ENCODE data around the gene C1GALT1.

Gene C1GALT1

GRCh38 chr7:7256731-7257274, 74.5 kb downstream of the C1GALT1 start:
- H3K4me3 Mint-ChIP-seq: no peak overlapping the region
- H3K36me3 Mint-ChIP-seq: peaks cover 6% of the 10 kb centered on the region
- H3K9me3 Mint-ChIP-seq (ENCODE audit: low read depth): peaks cover 5% of the 10 kb centered on the region
- H3K27me3 Mint-ChIP-seq: no peaks in the 10 kb centered on the region
- peak overlapping the region; percentile 64 for H3K27ac Mint-ChIP-seq
- peaks cover 41% of the 10 kb centered on the region for H3K4me1 Mint-ChIP-seq (ENCODE audit: low read depth)

- H3K9me3 Mint-ChIP-seq (ENCODE audit: low read depth): peaks cover 11% of the 10 kb centered on the region
These were observed 75.8 kb downstream of the C1GALT1 start for GRCh38 chr7:7257899-7258692.

DNA sequence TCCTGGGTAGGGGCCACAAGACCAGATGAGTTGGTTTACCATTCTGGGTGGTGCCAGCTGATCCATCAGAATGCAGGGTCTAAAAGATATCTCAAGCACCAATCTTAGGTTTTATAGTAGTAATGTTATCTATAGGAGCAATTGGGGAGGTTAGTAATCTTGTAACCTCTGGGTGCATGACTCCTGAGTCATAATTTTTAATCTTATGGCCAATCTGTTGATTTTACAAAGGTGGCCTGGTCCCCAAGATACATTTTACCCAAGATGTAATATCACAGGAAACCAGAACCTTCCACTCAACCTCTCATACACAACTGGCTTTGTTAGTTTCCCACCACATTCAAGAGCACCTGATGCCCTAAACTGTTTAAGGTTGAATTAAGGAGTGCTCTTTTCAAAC, 79.5 kb downstream of the C1GALT1 start:
- Mint-ChIP-seq H3K27ac (no peak overlapping the region), H3K9me3 (ENCODE audit: low read depth) (peaks cover 11% of the 10 kb centered on the region), H3K4me1 (ENCODE audit: low read depth) (peaks cover 39% of the 10 kb centered on the region), H3K27me3 (no peaks in the 10 kb centered on the region), H3K36me3 (peaks cover 6% of the 10 kb centered on the region), H3K4me3 (no peak overlapping the region)

More at GRCh38 chr7:7257899-7258692, 75.8 kb downstream of the C1GALT1 start:
- Mint-ChIP-seq H3K36me3 (peaks cover 6% of the 10 kb centered on the region), H3K27ac (peak overlapping the region; percentile 84), H3K4me1 (ENCODE audit: low read depth) (peaks cover 43% of the 10 kb centered on the region), H3K4me3 (peak overlapping the region; percentile 71), H3K27me3 (no peaks in the 10 kb centered on the region)

DNA sequence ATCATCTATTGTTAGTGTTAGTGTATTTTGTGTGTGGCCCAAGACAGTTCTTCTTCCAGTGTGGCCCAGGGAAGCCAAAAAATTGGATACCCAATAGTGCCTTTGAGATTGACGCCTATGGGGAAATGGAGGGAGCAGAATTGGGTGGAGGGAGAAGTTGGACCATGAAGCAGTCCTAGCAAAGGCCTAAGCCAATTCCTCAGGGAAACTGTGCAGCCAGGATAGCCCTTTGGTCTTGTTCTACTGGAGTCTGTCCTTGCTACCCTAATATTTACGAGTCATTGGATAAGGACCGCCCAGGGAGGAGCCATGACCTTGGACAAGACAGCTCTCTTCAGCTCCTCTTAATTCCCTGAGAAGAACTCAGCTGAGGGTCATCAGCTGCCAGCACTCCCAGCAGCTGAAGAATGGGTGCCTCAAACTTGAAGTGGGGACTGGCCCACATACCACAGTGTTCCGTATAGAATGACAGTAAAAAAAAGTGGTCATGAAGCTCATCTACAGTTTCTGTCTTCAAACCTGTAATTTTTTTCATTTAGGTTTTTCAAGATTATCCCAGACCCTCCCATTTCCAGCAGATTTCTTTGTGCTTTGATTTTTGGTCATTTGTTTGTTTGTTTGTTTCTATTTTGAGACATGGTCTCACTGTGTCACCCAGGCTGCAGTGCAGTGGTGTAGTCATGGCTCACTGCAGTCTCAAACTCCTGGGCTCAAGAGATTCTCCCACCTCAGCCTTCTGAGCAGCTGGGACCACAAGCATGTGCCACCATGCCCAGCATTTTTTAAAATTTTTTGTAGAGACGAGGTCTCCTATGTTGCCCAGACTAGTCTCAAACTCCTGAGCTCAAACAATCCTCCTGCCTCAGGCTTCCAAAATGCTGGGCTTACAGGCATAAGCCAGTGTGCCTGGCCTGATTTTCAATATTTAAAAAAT, 81.2 kb downstream of the C1GALT1 start:
- no peak overlapping the region for H3K27ac Mint-ChIP-seq
- H3K4me3 Mint-ChIP-seq: no peak overlapping the region
- H3K4me1 Mint-ChIP-seq (ENCODE audit: low read depth): peaks cover 24% of the 10 kb centered on the region
- H3K9me3 Mint-ChIP-seq (ENCODE audit: low read depth): peaks cover 11% of the 10 kb centered on the region
- peaks cover 6% of the 10 kb centered on the region for H3K36me3 Mint-ChIP-seq
- no peaks in the 10 kb centered on the region for H3K27me3 Mint-ChIP-seq

DNA sequence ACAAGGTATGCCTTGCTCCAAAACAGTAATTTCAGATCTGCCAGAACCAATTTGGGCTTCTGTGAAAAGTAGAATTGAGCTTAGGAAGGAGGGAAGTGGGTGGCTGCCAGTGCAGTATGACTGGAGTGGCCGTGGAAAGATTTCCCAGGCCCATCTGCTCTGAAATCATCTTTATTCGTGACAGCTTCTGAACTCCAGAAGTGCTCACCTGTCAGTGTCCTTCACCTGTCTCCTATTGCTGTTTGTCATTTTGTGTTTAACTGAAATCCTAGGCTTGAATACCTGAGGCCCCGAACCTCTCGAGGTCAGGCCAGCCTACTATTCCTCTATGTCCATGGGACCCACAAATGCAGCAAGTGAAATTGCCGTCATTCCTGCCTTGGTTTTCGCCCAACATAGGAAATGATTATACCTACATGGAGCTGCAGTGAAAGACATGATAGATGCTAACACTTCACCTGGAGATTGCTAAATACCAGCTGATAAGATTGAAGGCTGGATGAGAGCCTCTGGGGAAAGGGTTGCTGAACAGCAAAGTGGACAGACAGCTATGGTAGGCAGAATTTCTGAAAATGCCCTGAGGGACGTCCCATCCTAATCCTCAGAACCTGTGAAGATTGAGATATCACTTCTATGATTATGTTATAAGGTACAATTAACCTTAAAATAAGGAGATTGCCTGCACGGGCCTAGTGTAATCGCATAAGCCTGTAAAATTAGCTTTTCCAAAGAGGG, 82.1 kb downstream of the C1GALT1 start:
- Mint-ChIP-seq H3K4me1 (ENCODE audit: low read depth) (peaks cover 18% of the 10 kb centered on the region), H3K27me3 (no peaks in the 10 kb centered on the region), H3K9me3 (ENCODE audit: low read depth) (peaks cover 11% of the 10 kb centered on the region), H3K36me3 (peaks cover 6% of the 10 kb centered on the region), H3K27ac (no peak overlapping the region), H3K4me3 (no peak overlapping the region)

- H3K36me3 Mint-ChIP-seq: peaks cover 6% of the 10 kb centered on the region
- H3K27ac Mint-ChIP-seq: no peak overlapping the region
- no peak overlapping the region for H3K4me3 Mint-ChIP-seq
- H3K27me3 Mint-ChIP-seq: no peaks in the 10 kb centered on the region
- peaks cover 10% of the 10 kb centered on the region for H3K4me1 Mint-ChIP-seq (ENCODE audit: low read depth)
- peaks cover 11% of the 10 kb centered on the region for H3K9me3 Mint-ChIP-seq (ENCODE audit: low read depth)
These were observed 83.0 kb downstream of the C1GALT1 start for GRCh38 chr7:7265081-7266075.

DNA sequence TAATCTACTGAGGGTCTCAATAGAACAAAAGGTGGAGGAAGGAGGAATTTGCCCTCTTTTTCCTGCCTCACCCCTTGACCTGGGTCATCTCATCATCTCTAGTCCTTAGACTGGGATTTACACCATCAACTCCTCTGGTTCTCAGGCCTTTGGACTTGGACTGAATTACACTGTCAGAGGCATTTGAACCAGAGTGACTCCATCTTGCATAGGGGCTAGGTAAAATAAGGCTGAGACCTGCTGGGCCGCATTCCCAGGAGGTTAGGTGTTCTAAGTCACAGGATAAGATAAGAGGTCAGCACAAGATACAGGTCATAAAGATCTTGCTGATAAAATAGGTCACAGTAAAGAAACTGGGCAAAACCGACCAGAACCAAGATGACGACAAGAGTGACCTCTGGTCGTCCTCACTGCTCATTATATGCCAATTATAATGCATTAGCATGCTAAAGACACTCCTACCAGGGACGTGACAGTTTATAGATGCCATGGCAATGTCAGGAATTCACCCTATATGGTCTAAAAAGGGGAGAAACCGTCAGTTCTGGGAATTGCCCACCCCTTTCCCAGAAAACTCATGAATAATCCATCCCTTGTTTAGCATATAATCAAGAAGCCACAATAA, 84.0 kb downstream of the C1GALT1 start:
- Mint-ChIP-seq H3K36me3 (peaks cover 3% of the 10 kb centered on the region), H3K4me1 (ENCODE audit: low read depth) (peaks cover 5% of the 10 kb centered on the region), H3K27me3 (no peaks in the 10 kb centered on the region), H3K9me3 (ENCODE audit: low read depth) (peaks cover 8% of the 10 kb centered on the region), H3K27ac (no peak overlapping the region), H3K4me3 (no peak overlapping the region)

DNA sequence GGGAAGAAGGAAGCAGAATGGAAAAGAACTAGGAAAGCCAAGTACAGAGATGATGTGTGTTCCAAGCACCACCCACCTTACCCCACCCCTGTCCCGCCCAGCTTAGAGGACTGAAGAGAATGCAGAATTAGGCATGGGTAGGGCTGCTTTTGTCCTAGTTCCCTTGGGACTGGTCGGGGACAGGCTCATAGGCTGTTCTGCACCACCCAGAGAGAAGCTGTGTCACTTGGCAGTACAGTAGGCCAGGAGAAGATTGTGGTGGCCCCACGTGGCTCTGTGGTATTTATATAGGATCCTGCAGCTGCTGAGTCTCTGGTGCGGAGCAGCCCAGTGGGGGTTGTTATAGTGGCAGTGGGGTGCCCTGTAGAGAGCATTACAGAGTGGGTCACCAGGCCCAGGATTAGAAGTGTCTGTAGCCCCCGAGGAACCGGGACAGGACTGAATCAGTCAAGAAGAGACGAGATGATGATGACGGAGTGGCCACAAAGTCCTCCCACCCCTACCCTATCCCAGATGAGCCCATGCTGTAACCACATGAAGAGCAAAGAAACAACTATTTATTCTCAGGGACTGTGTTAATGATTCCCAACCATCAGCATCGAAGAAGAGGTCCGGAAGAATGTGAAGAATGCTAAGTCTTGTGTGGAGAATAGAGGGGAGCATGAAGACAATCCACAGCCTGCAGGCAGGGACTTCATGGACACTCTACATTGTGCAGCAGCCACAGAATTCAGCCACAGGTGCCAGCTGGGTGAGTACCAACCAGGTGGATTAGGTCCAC, 88.9 kb downstream of the C1GALT1 start:
- H3K27me3 Mint-ChIP-seq: no peaks in the 10 kb centered on the region
- peaks cover 4% of the 10 kb centered on the region for H3K36me3 Mint-ChIP-seq
- no peak overlapping the region for H3K4me3 Mint-ChIP-seq
- no peaks in the 10 kb centered on the region for H3K9me3 Mint-ChIP-seq (ENCODE audit: low read depth)
- H3K27ac Mint-ChIP-seq: no peak overlapping the region
- H3K4me1 Mint-ChIP-seq (ENCODE audit: low read depth): no peaks in the 10 kb centered on the region

GRCh38 chr7:7272294-7272693, 90.0 kb downstream of the C1GALT1 start:
- Mint-ChIP-seq H3K4me1 (ENCODE audit: low read depth) (no peaks in the 10 kb centered on the region), H3K36me3 (peaks cover 7% of the 10 kb centered on the region), H3K27me3 (no peaks in the 10 kb centered on the region), H3K27ac (no peak overlapping the region), H3K9me3 (ENCODE audit: low read depth) (no peaks in the 10 kb centered on the region), H3K4me3 (no peak overlapping the region)

- Mint-ChIP-seq H3K36me3 (peaks cover 16% of the 10 kb centered on the region), H3K27ac (no peak overlapping the region), H3K9me3 (ENCODE audit: low read depth) (no peaks in the 10 kb centered on the region), H3K4me1 (ENCODE audit: low read depth) (no peaks in the 10 kb centered on the region), H3K27me3 (no peaks in the 10 kb centered on the region), H3K4me3 (no peak overlapping the region)
These were observed 92.4 kb downstream of the C1GALT1 start for GRCh38 chr7:7274782-7275181.

GRCh38 chr7:7276161-7276560, 93.8 kb downstream of the C1GALT1 start:
- Mint-ChIP-seq H3K4me1 (ENCODE audit: low read depth) (no peaks in the 10 kb centered on the region), H3K27me3 (peaks cover 3% of the 10 kb centered on the region), H3K9me3 (ENCODE audit: low read depth) (no peaks in the 10 kb centered on the region), H3K4me3 (no peak overlapping the region), H3K27ac (no peak overlapping the region), H3K36me3 (peaks cover 16% of the 10 kb centered on the region)

DNA sequence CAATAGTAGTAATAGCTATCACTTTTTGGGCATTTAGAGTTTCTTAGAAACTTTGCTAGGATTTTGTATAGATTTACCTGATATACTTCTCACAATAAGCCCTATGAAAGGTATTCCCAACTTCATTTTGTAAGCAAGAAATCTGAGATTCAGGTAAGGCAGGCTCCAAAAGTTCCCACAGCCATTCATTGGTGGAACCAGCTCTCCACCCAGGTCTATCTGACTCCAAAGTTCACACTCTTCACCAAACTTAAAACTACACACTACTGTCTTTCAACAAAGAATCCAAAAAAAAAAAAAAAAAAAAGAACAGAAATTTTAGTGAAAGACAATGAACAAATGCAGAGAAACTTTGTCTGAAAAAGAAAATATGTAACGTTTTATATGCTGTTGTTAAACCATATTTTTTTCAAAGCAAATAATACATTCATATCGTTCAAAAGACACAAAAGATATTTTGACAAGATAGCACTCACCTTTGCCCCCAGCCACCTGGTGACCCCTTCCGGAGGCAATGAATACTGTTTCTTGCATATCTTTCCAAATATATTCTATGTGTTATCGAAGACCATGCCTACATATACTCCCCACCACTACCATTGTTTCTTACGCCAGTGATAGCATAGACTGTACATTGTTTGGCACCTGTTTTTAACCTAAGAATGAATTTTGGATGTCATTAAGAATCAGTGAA, 108.2 kb downstream of the C1GALT1 start:
- Mint-ChIP-seq H3K9me3 (ENCODE audit: low read depth) (no peaks in the 10 kb centered on the region), H3K4me3 (no peak overlapping the region), H3K27ac (no peak overlapping the region), H3K4me1 (ENCODE audit: low read depth) (no peaks in the 10 kb centered on the region), H3K27me3 (no peaks in the 10 kb centered on the region), H3K36me3 (no peaks in the 10 kb centered on the region)
